DMS53 treated with DMSO at 0.1 percent for 48 hours (cell line): ENCODE measurements around the gene TMEM26.

Source experiments
- DNase-seq: peaks from one replicate; lab custom pipeline; 2025; ENCODE audit not compliant: unreplicated experiment; lab: John Stamatoyannopoulos, UW

Gene TMEM26

GRCh38 chr10:61463035-61463909 lies 10.1 kb upstream of the TMEM26 start:
- DNase-seq, result no peak

DNA sequence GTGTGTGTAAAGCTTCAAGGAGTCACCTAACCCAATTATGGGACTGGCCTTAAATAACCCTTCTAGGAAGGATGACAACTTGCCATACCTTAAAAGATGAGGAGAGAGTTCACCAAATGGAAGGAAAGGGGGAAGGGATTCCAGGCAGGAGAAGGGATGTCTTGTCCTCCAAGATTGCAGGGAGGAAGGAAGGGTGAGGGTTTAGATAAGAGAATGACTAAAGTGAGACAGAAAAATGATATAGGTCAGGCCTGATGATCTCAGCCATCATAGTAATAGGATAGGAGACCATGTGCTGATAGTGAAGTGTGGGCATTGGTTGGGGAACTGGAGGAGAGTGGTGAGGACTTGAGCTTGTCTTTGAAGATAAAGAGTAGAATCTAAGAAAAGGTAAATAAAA lies 7.7 kb upstream of the TMEM26 start:
- DNase-seq, result no peak

DNA sequence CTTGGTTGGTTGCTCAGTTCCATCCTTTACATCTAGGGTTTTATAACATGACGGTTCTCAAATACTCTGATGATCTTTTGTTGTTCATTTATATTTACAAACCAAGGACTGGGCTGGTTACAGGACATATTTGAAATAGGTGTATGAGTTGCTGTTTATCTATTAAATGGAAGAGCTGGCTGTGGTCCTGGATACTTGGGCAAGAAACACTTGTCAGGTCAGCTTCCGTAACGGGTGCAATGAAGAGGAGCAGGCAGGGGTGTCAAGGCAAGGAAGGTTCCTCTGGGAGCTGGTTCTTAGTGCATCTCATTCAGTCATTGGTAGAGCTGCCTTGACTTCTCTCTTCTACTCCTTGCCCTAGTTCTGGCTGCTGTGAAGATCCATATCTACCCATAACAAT lies 4.8 kb upstream of the TMEM26 start:
- DNase-seq, result no peak

GRCh38 chr10:61456095-61456789 lies 3.1 kb upstream of the TMEM26 start:
- no peak for DNase-seq

GRCh38 chr10:61455656-61456055 lies 2.5 kb upstream of the TMEM26 start:
- DNase-seq, result no peak

DNA sequence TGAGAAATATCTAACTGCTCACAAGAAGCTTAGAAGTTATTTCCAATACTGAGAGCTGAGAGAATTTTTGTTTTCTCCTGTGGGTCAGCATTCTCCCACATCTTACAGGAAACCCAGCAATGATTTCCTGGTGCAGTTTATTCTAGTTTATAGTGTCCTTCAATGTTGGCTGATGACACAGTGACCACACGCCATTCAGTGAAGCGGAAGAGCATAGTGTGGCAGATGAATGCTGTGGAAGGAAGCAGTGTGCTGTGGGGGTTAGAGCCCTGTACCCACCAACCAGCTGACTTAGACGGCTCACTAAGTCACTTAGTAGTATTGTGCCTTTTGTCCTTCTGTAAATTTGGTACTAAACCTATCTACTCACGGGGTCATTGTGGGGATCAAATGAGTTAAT lies 1.4 kb upstream of the TMEM26 start:
- no peak for DNase-seq

GRCh38 chr10:61452151-61452651 lies 980 bp downstream of the TMEM26 start:
- DNase-seq, result no peak

- DNase-seq, result no peak
Measured at GRCh38 chr10:61451357-61451756, 1.8 kb downstream of the TMEM26 start.

- DNase-seq, result no peak
Measured at GRCh38 chr10:61448841-61449600, 4.2 kb downstream of the TMEM26 start.

DNA sequence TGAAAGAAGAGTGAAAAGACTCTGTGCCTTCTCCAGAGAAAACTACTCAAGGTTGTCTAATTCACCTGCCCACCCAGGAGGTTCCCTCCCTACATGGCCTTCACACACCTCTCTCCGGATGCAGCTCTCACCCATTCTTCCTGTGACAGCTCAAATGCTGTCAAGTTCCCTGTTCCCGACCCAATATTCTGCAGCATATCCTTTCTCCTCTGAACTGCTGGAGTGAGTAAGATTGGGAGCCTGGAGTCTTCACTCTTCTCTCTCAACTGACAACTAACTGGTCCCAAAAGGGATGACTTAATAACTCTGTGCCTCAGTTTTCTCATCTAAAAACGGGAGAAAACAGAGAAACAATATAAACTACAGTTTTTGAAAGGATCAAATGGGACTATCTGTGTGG lies 5.1 kb downstream of the TMEM26 start:
- no peak for DNase-seq

DNA sequence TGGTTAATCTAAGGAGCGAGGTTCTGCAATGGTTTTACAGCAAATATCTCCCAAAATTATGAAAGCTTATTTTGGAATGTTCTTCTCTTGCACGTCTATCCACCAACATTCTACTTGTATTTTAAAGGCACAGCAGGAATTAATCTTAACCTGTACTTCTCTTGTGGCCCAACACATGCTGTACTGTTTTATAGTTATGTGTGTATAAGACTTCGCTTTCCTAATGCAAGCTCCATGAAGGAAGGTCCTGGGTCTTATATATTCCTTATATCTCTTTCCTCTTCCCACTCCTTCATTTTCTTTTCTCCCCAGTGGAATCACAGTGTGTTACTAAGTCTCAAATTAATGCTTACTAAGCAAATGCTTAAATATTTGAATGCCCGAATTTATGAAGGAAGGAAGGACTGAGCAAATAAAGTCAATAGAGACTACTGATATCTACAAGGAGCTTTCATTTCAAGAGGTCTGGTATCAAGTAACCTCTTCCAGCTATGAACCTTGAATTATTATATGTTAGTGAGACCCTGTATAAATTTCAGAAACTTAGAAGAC lies 14.0 kb downstream of the TMEM26 start:
- DNase-seq, result no peak

- no peak for DNase-seq
Measured at GRCh38 chr10:61438141-61438988, 14.8 kb downstream of the TMEM26 start.

DNA sequence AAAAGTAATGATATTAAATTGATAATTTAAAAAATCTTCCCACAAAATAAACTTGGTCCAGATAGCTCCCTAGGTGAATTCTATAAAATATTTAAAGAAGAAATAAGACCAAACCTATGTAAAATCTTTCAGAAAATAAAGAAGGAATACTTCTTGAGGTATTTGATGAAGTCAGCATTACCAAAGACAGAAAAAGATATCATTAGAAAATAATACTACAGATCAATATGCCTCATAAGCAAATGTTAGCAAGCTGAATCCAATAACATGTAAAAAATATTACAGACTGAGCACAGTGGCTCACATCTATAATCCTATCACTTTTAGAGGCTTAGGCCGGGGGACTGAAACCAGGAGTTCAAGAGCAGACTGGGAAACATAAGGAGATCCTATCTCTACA lies 30.0 kb downstream of the TMEM26 start:
- DNase-seq, result no peak

DNA sequence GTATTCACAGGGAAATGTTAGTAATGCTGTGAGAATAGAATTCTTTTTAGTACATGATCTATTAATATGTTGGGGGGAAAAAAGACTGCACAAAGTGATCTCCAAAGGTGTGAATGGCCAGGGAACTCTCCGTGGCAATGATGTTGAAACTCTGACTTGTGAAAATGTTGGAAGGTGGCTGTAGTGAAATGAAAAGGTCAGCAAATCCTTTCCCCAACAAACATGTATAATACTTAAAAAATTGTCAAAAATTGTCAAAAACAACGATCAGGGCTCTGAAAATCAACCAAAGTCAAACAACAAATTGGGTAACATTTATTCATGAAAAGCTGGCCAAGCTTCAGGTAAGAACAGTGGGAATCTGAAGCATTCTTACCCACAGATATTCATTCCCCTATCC lies 35.5 kb downstream of the TMEM26 start:
- DNase-seq, result no peak

DNA sequence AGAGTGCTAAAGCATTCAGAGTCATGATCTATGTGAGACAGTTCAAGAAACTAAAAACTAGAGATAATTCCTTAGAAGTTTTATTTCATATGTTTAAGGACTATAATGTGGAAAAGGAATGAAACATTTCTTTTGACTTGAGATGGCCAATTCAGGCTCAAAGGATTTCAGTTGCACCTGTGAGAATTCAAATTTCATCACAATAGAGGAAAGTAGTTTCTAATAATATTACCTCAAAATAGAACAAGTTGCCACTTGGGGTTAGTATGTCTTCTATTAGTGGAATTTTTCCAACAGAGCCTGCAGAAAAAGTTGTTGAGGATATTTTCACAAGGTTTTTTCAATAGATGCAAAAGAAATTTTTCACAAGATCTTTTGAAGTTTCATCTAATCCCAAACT lies 37.4 kb downstream of the TMEM26 start:
- no peak for DNase-seq

- no peak for DNase-seq
Measured at GRCh38 chr10:61411706-61412105, 41.5 kb downstream of the TMEM26 start.

GRCh38 chr10:61410353-61411070 lies 42.7 kb downstream of the TMEM26 start:
- DNase-seq, result no peak

DNA sequence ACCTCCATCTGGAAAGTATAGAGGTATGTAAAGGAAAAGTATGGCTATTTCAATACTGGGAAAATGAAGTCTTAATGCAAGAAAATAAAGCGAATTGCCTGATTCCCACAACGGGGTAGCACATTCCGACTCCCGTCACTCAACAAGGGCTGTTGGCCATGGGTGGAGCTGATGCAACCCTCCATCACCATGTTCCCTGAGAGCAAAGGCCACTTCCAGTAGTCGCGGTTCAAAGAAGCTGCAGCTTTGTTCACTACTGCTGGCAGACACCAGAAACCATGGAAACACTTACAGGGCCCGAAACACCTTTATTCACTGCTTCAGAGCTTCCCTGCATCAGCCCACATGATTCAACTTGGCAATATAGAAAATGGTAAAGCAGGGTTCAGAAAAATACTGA lies 44.0 kb downstream of the TMEM26 start:
- DNase-seq, result no peak

DNA sequence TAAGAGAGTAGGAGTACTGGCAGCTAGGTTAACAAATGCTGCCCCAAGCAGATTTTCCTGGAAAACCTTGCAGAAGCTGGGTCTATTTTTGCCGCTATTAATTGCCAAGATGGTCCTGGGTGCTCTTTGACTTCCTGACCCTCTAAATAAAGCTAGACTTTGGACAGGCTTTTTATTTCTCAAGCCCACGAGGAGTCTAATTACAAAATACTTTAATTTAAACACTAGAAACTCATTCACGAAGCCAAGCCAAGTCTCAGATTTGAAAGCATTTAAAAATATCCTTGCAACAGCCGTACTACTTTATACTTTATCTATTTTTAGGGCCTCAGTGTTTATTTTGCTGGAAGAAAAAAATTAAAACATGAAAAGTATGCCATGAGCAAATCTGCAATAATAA lies 45.1 kb downstream of the TMEM26 start:
- DNase-seq, result no peak

GRCh38 chr10:61406736-61407135 lies 46.4 kb downstream of the TMEM26 start:
- DNase-seq, result no peak
